Endodermal cell (in vitro differentiated cells): ENCODE measurements around the gene DPM1. TPM values are rescaled to one million over a fixed set of nuclear protein-coding genes. Genes with fewer than 3 reads are reported as not detected.

Source experiments
- DNase-seq: peaks from one replicate; pipeline ENCODE4 v3.0.0-alpha.2; 2017
- H3K27ac ChIP-seq: 2 replicates; pipeline ENCODE4 v1.5.1; 2013; ENCODE audit warnings: mild to moderate bottlenecking, low read depth, low read length, moderate library complexity
- H3K27me3 ChIP-seq: 2 replicates; pipeline ENCODE4 v1.6.1; 2013; ENCODE audit warnings: mild to moderate bottlenecking, low read length, moderate library complexity; ENCODE audit not compliant: insufficient read depth, control insufficient read depth, poor library complexity, severe bottlenecking
- H3K36me3 ChIP-seq: 2 replicates; pipeline ENCODE4 v1.7.0; 2013; ENCODE audit warnings: mild to moderate bottlenecking, low read length, moderate library complexity; ENCODE audit not compliant: control insufficient read depth, insufficient read depth
- H3K4me1 ChIP-seq: one replicate; pipeline ENCODE4 v1.7.0; 2013; ENCODE audit warnings: low read length; ENCODE audit not compliant: control insufficient read depth, insufficient read depth
- H3K4me3 ChIP-seq: 2 replicates; pipeline ENCODE4 v1.5.1; 2013; ENCODE audit warnings: mild to moderate bottlenecking, low read length, moderate library complexity
- H3K9ac ChIP-seq: 2 replicates; pipeline ENCODE4 v1.6.1; 2013; ENCODE audit warnings: mild to moderate bottlenecking, low read length, moderate library complexity; ENCODE audit not compliant: poor library complexity, severe bottlenecking; ENCODE audit errors: extremely low read depth
- H3K9me3 ChIP-seq: 2 replicates; pipeline ENCODE4 v1.6.1; 2013; ENCODE audit warnings: mild to moderate bottlenecking, low read length, moderate library complexity; ENCODE audit not compliant: control insufficient read depth
- H3K27ac Mint-ChIP-seq: 2 replicates; pipeline ENCODE4 v1.8.0; 2020; ENCODE audit warnings: mixed read lengths
- H3K27me3 Mint-ChIP-seq: 2 replicates; pipeline ENCODE4 v1.8.0; 2021; ENCODE audit warnings: mild to moderate bottlenecking, mixed read lengths; ENCODE audit not compliant: insufficient read depth
- H3K36me3 Mint-ChIP-seq: 2 replicates; pipeline ENCODE4 v1.8.0; 2020; ENCODE audit warnings: low read depth, mixed read lengths
- H3K4me1 Mint-ChIP-seq: 2 replicates; pipeline ENCODE4 v1.8.0; 2020; ENCODE audit warnings: mixed read lengths
- H3K4me3 Mint-ChIP-seq: 2 replicates; pipeline ENCODE4 v1.8.0; 2020; ENCODE audit warnings: mild to moderate bottlenecking, moderate library complexity, mixed read lengths
- H3K9me3 Mint-ChIP-seq: 2 replicates; pipeline ENCODE4 v1.8.0; 2020; ENCODE audit warnings: mild to moderate bottlenecking, mixed read lengths
- WGBS, 2 experiments: methylation state at CpG; one replicate each; pipeline versions ENCODE4 v1.1.5 to v1.1.7; 2013; ENCODE audit warnings: missing lambda C conversion rate in 2 of 2, mixed read lengths in 1 of 2; ENCODE audit not compliant: insufficient coverage in 1 of 2, insufficient read length in 1 of 2; 5-methylcytosine and 5-hydroxymethylcytosine counted together
- total RNA-seq, 2 donors: library from RNA; stranded (reverse); fragmentation: NEBNext Ultra II Directional in 1 of 2; extraction: Animal tissue kit (Norgen Biotek cat#: 25700) in 1 of 2; gene quantifications; 2 replicates in 1 of 2; 3 replicates in 1 of 2; pipeline ENCODE4 v1.2.1, GENCODE V29; 2021
- TF ChIP-seq, protein P1 (sequence below): fragments of 200-600 bp; sonication (generic); conservative IDR thresholded peaks from 2 replicates; pipeline ENCODE4 v1.5.0; 2021; ENCODE audit warnings: antibody characterized with exemption, mild to moderate bottlenecking

The DPM1 gene
- total RNA-seq, 2 donors from 2014 or later = 54.9 to 58.8 TPM

DNA sequence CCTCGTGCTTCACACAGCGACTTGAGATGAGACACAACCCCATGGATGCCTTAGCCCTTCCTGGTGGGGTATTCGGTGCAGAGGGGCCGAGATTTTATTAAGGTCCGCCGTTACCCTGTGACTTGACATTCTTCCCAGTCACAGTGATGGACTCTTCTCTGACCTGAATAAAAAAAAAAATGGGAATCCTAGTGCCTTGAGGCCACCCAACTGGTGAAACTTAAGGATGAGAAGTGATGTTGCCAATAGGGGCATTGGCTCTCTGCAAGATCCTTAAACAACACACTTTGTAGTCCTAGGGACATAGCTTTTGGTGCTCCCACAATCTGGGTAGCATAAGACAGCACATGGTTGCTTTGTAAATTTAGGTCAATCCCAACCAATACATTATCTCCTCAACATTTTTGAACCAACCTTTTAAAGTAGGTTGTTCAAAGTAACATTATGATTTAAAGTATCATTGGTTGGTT is 26.3 kb downstream of the DPM1 start:
- no peaks in the 10 kb centered on the region for H3K9me3 ChIP-seq
- peaks cover 74% of the 10 kb centered on the region for H3K36me3 ChIP-seq
- Mint-ChIP-seq H3K4me1 (peaks cover 20% of the 10 kb centered on the region), H3K4me3 (peak overlapping the region; percentile 93), H3K27me3 (no peaks in the 10 kb centered on the region), H3K36me3 (peaks cover 69% of the 10 kb centered on the region), H3K27ac (peak overlapping the region; percentile 87), H3K9me3 (no peaks in the 10 kb centered on the region)
- TF ChIP-seq, protein P1, sequence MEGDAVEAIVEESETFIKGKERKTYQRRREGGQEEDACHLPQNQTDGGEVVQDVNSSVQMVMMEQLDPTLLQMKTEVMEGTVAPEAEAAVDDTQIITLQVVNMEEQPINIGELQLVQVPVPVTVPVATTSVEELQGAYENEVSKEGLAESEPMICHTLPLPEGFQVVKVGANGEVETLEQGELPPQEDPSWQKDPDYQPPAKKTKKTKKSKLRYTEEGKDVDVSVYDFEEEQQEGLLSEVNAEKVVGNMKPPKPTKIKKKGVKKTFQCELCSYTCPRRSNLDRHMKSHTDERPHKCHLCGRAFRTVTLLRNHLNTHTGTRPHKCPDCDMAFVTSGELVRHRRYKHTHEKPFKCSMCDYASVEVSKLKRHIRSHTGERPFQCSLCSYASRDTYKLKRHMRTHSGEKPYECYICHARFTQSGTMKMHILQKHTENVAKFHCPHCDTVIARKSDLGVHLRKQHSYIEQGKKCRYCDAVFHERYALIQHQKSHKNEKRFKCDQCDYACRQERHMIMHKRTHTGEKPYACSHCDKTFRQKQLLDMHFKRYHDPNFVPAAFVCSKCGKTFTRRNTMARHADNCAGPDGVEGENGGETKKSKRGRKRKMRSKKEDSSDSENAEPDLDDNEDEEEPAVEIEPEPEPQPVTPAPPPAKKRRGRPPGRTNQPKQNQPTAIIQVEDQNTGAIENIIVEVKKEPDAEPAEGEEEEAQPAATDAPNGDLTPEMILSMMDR = no peak
- H3K9ac ChIP-seq = no peak overlapping the region
- no peak for DNase-seq
- H3K4me1 ChIP-seq = peaks cover 7% of the 10 kb centered on the region
- no peaks in the 10 kb centered on the region for H3K27me3 ChIP-seq
- H3K27ac ChIP-seq = peak overlapping the region; percentile 98
- 74 to 76% methylated on average over 4 to 6 of the region's 6 CpGs for WGBS, 2 experiments
- H3K4me3 ChIP-seq = no peak overlapping the region

DNA sequence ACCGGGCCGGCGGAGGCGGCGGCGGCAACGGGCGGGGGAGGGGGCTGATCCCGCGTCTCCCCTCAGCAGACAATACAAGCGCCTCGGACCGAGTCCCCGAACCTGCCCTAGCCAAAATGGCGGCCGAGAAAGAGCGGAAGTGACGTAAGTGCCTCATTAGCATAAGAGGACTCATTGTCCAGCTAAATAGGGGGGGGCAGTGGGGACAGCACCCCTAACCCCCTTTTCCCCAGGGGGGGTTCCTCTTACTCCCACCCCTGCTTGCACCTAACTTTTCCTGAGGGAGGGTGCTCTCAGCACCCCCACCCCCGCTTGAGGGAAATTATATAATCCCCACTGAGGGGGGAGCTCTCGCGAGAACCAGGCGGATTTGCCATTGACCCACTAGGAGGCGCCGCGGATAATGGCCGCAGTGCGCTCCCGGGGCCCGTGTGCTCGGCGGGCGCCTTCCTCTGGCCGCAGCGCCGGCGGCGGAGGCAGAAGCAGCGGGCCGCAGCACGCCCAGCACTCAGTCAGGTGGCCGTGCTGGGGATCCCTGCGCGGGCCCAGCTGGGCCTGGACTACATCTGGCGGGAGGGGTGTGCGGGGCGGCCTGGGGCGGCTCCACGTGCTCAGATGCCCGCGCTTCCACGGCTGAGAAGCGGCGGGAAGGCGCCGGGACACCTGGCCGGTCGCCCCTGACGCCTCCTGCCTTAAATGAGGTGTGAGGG is 26.9 kb downstream of the DPM1 start, which contains the start of gene ADNP:
Gene ADNP (minus strand): TSS at position 132 of the 710 bp plus-strand sequence. CDS start 27,441 bp downstream, outside the sequence.
- Histone ChIP-seq H3K4me1 (peaks cover 7% of the 10 kb centered on the region), H3K36me3 (peaks cover 74% of the 10 kb centered on the region), H3K9ac (peak within 1 kb of the TSS; percentile 86), H3K9me3 (no peaks in the 10 kb centered on the region), H3K27me3 (no peaks in the 10 kb centered on the region), H3K27ac (peak within 1 kb of the TSS; percentile 98), H3K4me3 (peak within 1 kb of the TSS; percentile 64)
- Mint-ChIP-seq H3K36me3 (peaks cover 67% of the 10 kb centered on the region), H3K27ac (peak within 1 kb of the TSS; percentile 98), H3K9me3 (no peaks in the 10 kb centered on the region), H3K27me3 (no peaks in the 10 kb centered on the region), H3K4me1 (peaks cover 23% of the 10 kb centered on the region), H3K4me3 (peak within 1 kb of the TSS; percentile 93)
- DNase-seq = peak; percentile 97
- TF ChIP-seq, protein P1 = peak; percentile 77
- WGBS, 2 experiments = 9 to 26% methylated on average over 28 to 58 of the region's 58 CpGs

DNA sequence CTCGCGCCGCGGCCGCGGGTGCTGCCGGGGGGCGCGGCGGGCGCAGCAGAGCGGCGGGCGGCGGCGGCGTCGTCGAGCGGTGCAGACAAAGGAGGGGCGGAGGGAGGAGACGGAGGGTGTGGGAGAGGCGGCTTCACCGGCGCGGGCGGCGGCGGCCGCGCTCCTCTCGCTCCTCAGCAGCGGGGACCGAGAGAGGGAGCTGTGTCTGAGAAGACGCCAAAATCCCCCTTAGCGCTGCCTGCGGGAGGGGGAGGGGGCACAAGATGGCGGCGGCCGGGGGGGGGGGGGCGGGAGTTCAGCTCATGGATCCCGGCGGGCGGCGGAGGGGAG is 27.4 kb downstream of the DPM1 start:
- Histone ChIP-seq H3K36me3 (peaks cover 74% of the 10 kb centered on the region), H3K9me3 (no peaks in the 10 kb centered on the region), H3K4me1 (peaks cover 7% of the 10 kb centered on the region), H3K9ac (peak overlapping the region; percentile 75), H3K4me3 (no peak overlapping the region), H3K27ac (peak overlapping the region; percentile 98), H3K27me3 (no peaks in the 10 kb centered on the region)
- peaks cover 63% of the 10 kb centered on the region for H3K36me3 Mint-ChIP-seq
- H3K4me1 Mint-ChIP-seq = peaks cover 26% of the 10 kb centered on the region
- H3K27me3 Mint-ChIP-seq = no peaks in the 10 kb centered on the region
- WGBS, 2 experiments = 0% methylated on average over 19 of the region's 45 CpGs; no CpG with 5 or more reads in 1 of the 2 experiments
- peak overlapping the region; percentile 93 for H3K4me3 Mint-ChIP-seq
- peak overlapping the region; percentile 98 for H3K27ac Mint-ChIP-seq
- no peak for DNase-seq
- H3K9me3 Mint-ChIP-seq = no peaks in the 10 kb centered on the region
- TF ChIP-seq, protein P1 = no peak
